NB4 (cell line): Measurements from ENCODE around the gene KRTAP10-5.

ENCODE experiments used
- DNase-seq: peaks from one replicate; pipeline ENCODE4 v3.0.0; 2010; ENCODE audit warnings: low read depth
- H3K4me3 ChIP-seq: one replicate; pipeline ENCODE4 v1.5.1; 2011; ENCODE audit warnings: mild to moderate bottlenecking, low read depth, low read length, moderate library complexity
- MAX ChIP-seq: IDR thresholded peaks from 2 replicates; pipeline ENCODE4 v1.6.1; 2011; ENCODE audit warnings: low read depth, low read length
- MYC ChIP-seq: IDR thresholded peaks from 2 replicates; pipeline ENCODE4 v1.6.1; 2011; ENCODE audit warnings: low read depth, low read length
- POLR2A ChIP-seq: IDR thresholded peaks from 2 replicates; pipeline ENCODE4 v1.6.1; 2011; ENCODE audit warnings: mild to moderate bottlenecking; ENCODE audit not compliant: insufficient read length; ENCODE audit errors: extremely low read depth
- TF ChIP-seq, protein P1 (sequence below): IDR thresholded peaks from one replicate; pipeline ENCODE4 v1.5.1; 2012; ENCODE audit warnings: low read depth, low read length

Gene KRTAP10-5

DNA sequence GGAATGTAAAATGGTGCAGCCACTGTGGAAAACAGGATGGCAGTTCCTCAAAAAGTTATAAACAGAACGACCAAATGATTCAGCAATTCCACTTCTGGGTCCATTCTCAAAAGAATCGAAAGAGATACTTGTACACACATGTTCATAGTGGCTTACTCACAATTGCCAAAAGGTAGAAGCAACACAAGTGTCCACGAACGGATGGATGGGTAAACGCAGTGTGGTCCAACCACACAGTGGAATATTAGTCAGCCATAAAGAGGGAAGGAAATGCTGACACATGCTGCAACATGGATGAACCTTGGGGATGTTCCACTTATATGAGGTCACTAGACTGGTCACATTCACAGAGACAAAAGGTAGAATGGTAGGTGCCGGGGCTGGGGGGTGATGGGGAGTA, 45.7 kb downstream of the KRTAP10-5 start:
- TF ChIP-seq, protein P1, sequence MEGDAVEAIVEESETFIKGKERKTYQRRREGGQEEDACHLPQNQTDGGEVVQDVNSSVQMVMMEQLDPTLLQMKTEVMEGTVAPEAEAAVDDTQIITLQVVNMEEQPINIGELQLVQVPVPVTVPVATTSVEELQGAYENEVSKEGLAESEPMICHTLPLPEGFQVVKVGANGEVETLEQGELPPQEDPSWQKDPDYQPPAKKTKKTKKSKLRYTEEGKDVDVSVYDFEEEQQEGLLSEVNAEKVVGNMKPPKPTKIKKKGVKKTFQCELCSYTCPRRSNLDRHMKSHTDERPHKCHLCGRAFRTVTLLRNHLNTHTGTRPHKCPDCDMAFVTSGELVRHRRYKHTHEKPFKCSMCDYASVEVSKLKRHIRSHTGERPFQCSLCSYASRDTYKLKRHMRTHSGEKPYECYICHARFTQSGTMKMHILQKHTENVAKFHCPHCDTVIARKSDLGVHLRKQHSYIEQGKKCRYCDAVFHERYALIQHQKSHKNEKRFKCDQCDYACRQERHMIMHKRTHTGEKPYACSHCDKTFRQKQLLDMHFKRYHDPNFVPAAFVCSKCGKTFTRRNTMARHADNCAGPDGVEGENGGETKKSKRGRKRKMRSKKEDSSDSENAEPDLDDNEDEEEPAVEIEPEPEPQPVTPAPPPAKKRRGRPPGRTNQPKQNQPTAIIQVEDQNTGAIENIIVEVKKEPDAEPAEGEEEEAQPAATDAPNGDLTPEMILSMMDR, result no peak
- no peak for TF ChIP-seq MYC
- no peak for TF ChIP-seq MAX
- TF ChIP-seq POLR2A, result no peak
- no peak for DNase-seq
- no peak overlapping the region for H3K4me3 ChIP-seq

GRCh38 chr21:44533891-44534627, 46.3 kb downstream of the KRTAP10-5 start:
- no peak for TF ChIP-seq MYC
- no peak for TF ChIP-seq MAX
- TF ChIP-seq, protein P1, result no peak
- TF ChIP-seq POLR2A, result no peak
- no peak for DNase-seq

GRCh38 chr21:44533121-44533890, 47.1 kb downstream of the KRTAP10-5 start:
- no peak overlapping the region for H3K4me3 ChIP-seq
- TF ChIP-seq MYC (no peak), POLR2A (no peak), MAX (no peak)
- TF ChIP-seq, protein P1, result no peak
- DNase-seq, result no peak

More at GRCh38 chr21:44533891-44534627, 46.3 kb downstream of the KRTAP10-5 start:
- H3K4me3 ChIP-seq, result no peak overlapping the region

DNA sequence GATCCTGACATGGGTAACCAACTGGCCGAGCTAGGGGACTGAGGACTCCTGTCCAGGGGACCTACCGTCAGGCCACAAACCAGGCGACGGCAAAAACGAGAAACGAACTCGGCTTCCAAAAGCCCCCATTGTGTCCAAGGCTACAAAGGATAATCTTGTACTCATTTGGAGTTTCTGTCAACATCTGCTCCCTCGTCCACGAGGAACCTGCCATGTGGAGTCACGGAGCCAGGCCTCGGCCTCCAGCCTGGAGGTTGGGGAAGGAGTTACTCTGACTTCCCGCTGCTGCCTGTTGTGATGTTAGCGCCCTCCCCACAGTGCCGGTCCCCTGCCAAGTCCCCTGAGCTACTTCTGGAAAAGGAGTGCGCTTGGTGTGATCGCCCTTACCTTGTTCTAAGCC, 47.7 kb downstream of the KRTAP10-5 start:
- DNase-seq, result no peak
- TF ChIP-seq MAX (no peak), POLR2A (no peak), MYC (no peak)
- TF ChIP-seq, protein P1, result no peak
- H3K4me3 ChIP-seq, result no peak overlapping the region

- no peak overlapping the region for H3K4me3 ChIP-seq
- TF ChIP-seq, protein P1, result no peak
- TF ChIP-seq POLR2A, result no peak
- no peak for TF ChIP-seq MYC
- TF ChIP-seq MAX, result no peak
- no peak for DNase-seq
Observed at GRCh38 chr21:44531606-44532564, 48.5 kb downstream of the KRTAP10-5 start.
